H9 (cell line): ENCODE data around the gene DNAI1. TPM values are rescaled to one million over a fixed set of nuclear protein-coding genes. Genes with fewer than 3 reads are reported as not detected.

Source experiments
- DNase-seq: peaks from one replicate; pipeline ENCODE4 v3.0.0-alpha.2; 2017
- H2AFZ ChIP-seq: one replicate; pipeline ENCODE4 v1.6.1; 2013; ENCODE audit warnings: mild to moderate bottlenecking, low read length, control low read depth, moderate library complexity
- H2AK5ac ChIP-seq: 2 replicates; pipeline ENCODE4 v1.6.1; 2013; ENCODE audit warnings: low read length, control low read depth, mixed read lengths; ENCODE audit not compliant: insufficient read length
- H2BK120ac ChIP-seq: one replicate; pipeline ENCODE4 v1.6.1; 2013; ENCODE audit warnings: low read depth, mild to moderate bottlenecking, low read length, control low read depth, inconsistent platforms; ENCODE audit not compliant: poor library complexity, severe bottlenecking
- H2BK12ac ChIP-seq: 2 replicates; pipeline ENCODE4 v1.6.1; 2013; ENCODE audit warnings: low read length, control low read depth, mixed read lengths, low read depth; ENCODE audit not compliant: insufficient read length
- H2BK15ac ChIP-seq: 2 replicates; pipeline ENCODE4 v1.6.1; 2013; ENCODE audit warnings: low read depth, low read length, control low read depth
- H2BK20ac ChIP-seq: one replicate; pipeline ENCODE4 v1.6.1; 2013; ENCODE audit warnings: low read depth, mild to moderate bottlenecking, low read length, control low read depth, inconsistent platforms; ENCODE audit not compliant: poor library complexity, severe bottlenecking
- H2BK5ac ChIP-seq: 2 replicates; pipeline ENCODE4 v1.6.1; 2013; ENCODE audit warnings: low read length, control low read depth, mixed read lengths; ENCODE audit not compliant: insufficient read length
- H3K14ac ChIP-seq: 2 replicates; pipeline ENCODE4 v1.6.1; 2013; ENCODE audit warnings: low read length, control low read depth; ENCODE audit not compliant: insufficient read depth
- H3K18ac ChIP-seq: 2 replicates; pipeline ENCODE4 v1.6.1; 2013; ENCODE audit warnings: low read depth, mild to moderate bottlenecking, mixed read lengths, low read length, control low read depth; ENCODE audit not compliant: insufficient read length
- H3K23ac ChIP-seq: 2 replicates; pipeline ENCODE4 v1.6.1; 2013; ENCODE audit warnings: low read length, control low read depth, mixed read lengths, low read depth; ENCODE audit not compliant: insufficient read length
- H3K23me2 ChIP-seq: 2 replicates; pipeline ENCODE4 v1.6.1; 2013; ENCODE audit warnings: low read depth, mild to moderate bottlenecking, mixed read lengths, low read length, control low read depth; ENCODE audit not compliant: insufficient read length, poor library complexity, severe bottlenecking
- H3K27ac ChIP-seq: 2 replicates; pipeline ENCODE4 v1.5.1; 2013; ENCODE audit warnings: low read length, control low read depth, mixed read lengths, low read depth; ENCODE audit not compliant: insufficient read length
- H3K27me3 ChIP-seq: 2 replicates; pipeline ENCODE4 v1.6.1; 2013; ENCODE audit warnings: low read length, control low read depth, inconsistent platforms; ENCODE audit not compliant: insufficient read depth
- H3K4ac ChIP-seq: 2 replicates; pipeline ENCODE4 v1.6.1; 2013; ENCODE audit warnings: low read depth, mild to moderate bottlenecking, control low read depth, inconsistent platforms, low read length, moderate library complexity
- H3K4me1 ChIP-seq: 2 replicates; pipeline ENCODE4 v1.6.1; 2013; ENCODE audit warnings: low read length, control low read depth, inconsistent platforms; ENCODE audit not compliant: insufficient read depth
- H3K4me2 ChIP-seq: 2 replicates; pipeline ENCODE4 v1.6.1; 2013; ENCODE audit warnings: low read length, control low read depth, mixed read lengths; ENCODE audit not compliant: insufficient read length, insufficient read depth
- H3K56ac ChIP-seq: 2 replicates; pipeline ENCODE4 v1.6.1; 2013; ENCODE audit warnings: low read depth, mild to moderate bottlenecking, mixed read lengths, low read length, control low read depth; ENCODE audit not compliant: insufficient read length
- H3K79me1 ChIP-seq: 2 replicates; pipeline ENCODE4 v1.6.1; 2013; ENCODE audit warnings: low read depth, mild to moderate bottlenecking, moderate library complexity, low read length, control low read depth, inconsistent platforms; ENCODE audit not compliant: insufficient read depth, poor library complexity, severe bottlenecking
- H3K79me2 ChIP-seq: 2 replicates; pipeline ENCODE4 v1.6.1; 2013; ENCODE audit warnings: low read length, control low read depth, inconsistent platforms; ENCODE audit not compliant: insufficient read depth
- H3K9ac ChIP-seq: 2 replicates; pipeline ENCODE4 v1.6.1; 2013; ENCODE audit warnings: low read length, control low read depth, mixed read lengths; ENCODE audit not compliant: insufficient read length; ENCODE audit errors: extremely low read depth
- H3K9me3 ChIP-seq: one replicate; pipeline ENCODE4 v1.6.1; 2013; ENCODE audit warnings: low read depth, low read length, inconsistent platforms; ENCODE audit not compliant: control insufficient read depth
- H3T11ph ChIP-seq: one replicate; pipeline ENCODE4 v1.6.1; 2013; ENCODE audit warnings: mild to moderate bottlenecking, low read length, control low read depth, inconsistent platforms
- H4K20me1 ChIP-seq: one replicate; pipeline ENCODE4 v1.6.1; 2013; ENCODE audit not compliant: control insufficient read depth, insufficient read length, insufficient read depth
- H4K5ac ChIP-seq: 2 replicates; pipeline ENCODE4 v1.6.1; 2013; ENCODE audit warnings: low read depth, mild to moderate bottlenecking, mixed read lengths, low read length, control low read depth; ENCODE audit not compliant: insufficient read length
- H4K8ac ChIP-seq: replicated peaks from 2 replicates; pipeline ENCODE4 v1.6.1; 2013; ENCODE audit warnings: low read length, control low read depth, mixed read lengths, low read depth; ENCODE audit not compliant: insufficient read length
- H4K91ac ChIP-seq: 2 replicates; pipeline ENCODE4 v1.6.1; 2013; ENCODE audit warnings: low read depth, mild to moderate bottlenecking, moderate library complexity, mixed read lengths, low read length, control low read depth; ENCODE audit not compliant: insufficient read length
- H3K27ac Mint-ChIP-seq, 3 experiments: 2 replicates in 2 of 3; 3 replicates in 1 of 3; pipeline ENCODE4 v1.8.0; 2020 to 2021; ENCODE audit warnings: mixed read lengths in 3 of 3, mild to moderate bottlenecking in 1 of 3, moderate library complexity in 1 of 3
- H3K27me3 Mint-ChIP-seq: 2 replicates; pipeline ENCODE4 v1.8.0; 2021; ENCODE audit warnings: low read depth, mild to moderate bottlenecking, moderate library complexity, mixed read lengths
- H3K36me3 Mint-ChIP-seq, 3 experiments: 2 replicates in 2 of 3; 3 replicates in 1 of 3; pipeline ENCODE4 v1.8.0; 2020 to 2021; ENCODE audit warnings: low read depth in 3 of 3, mixed read lengths in 3 of 3; ENCODE audit not compliant: insufficient read depth in 1 of 3
- H3K4me1 Mint-ChIP-seq, 2 experiments: 2 replicates each; pipeline ENCODE4 v1.8.0; 2020; ENCODE audit warnings: mixed read lengths in 2 of 2
- H3K4me3 Mint-ChIP-seq, 2 experiments: 2 replicates in 1 of 2; 3 replicates in 1 of 2; pipeline ENCODE4 v1.8.0; 2020 to 2021; ENCODE audit warnings: mild to moderate bottlenecking in 2 of 2, mixed read lengths in 2 of 2, moderate library complexity in 1 of 2
- H3K9me3 Mint-ChIP-seq, 2 experiments: 2 replicates in 1 of 2; 3 replicates in 1 of 2; pipeline ENCODE4 v1.8.0; 2020; ENCODE audit warnings: mild to moderate bottlenecking in 2 of 2, mixed read lengths in 2 of 2, moderate library complexity in 1 of 2
- CTCF ChIP-seq: fragments of 200-600 bp; sonication (generic); conservative IDR thresholded peaks from 3 replicates; pipeline ENCODE4 v1.8.0; 2021; ENCODE audit warnings: antibody characterized with exemption, mild to moderate bottlenecking
- WGBS: extraction: QIAGEN DNeasy Blood & Tissue Kit; methylation state at CpG from one replicate; pipeline ENCODE4 v1.1.7; 2013; ENCODE audit warnings: missing lambda C conversion rate, low lambda C conversion rate, mixed read lengths; ENCODE audit not compliant: insufficient read length; ENCODE audit errors: extremely low coverage; 5-methylcytosine and 5-hydroxymethylcytosine counted together
- total RNA-seq: library from RNA; stranded (reverse); gene quantifications from 2 replicates; pipeline ENCODE4 v1.2.1, GENCODE V29; 2021

DNAI1 gene
- total RNA-seq, 1 experiment from 2014 or later, result 0.22 TPM

- no CpG with 5 or more reads among the region's 2 CpGs for WGBS
- Histone ChIP-seq H3K4me2 (no peak overlapping the region), H3K23me2 (no peaks in the 10 kb centered on the region), H4K8ac (no peak overlapping the region), H2BK12ac (no peak overlapping the region), H4K20me1 (no peaks in the 10 kb centered on the region), H4K5ac (no peak overlapping the region), H3K23ac (no peak overlapping the region), H4K91ac (no peak overlapping the region), H3K27me3 (no peaks in the 10 kb centered on the region), H3K27ac (no peak overlapping the region), H3K14ac (no peak overlapping the region), H3K4ac (no peak overlapping the region), H2BK15ac (no peak overlapping the region), H3K9ac (no peak overlapping the region), H3T11ph (no peak overlapping the region), H3K79me2 (no peaks in the 10 kb centered on the region), H2BK120ac (no peak overlapping the region), H3K9me3 (no peaks in the 10 kb centered on the region), H2BK20ac (no peak overlapping the region), H2AK5ac (no peak overlapping the region), H3K56ac (no peak overlapping the region), H2AFZ (no peak overlapping the region), H3K4me1 (no peaks in the 10 kb centered on the region), H2BK5ac (no peak overlapping the region), H3K79me1 (no peaks in the 10 kb centered on the region), H3K18ac (no peak overlapping the region)
- peaks cover 8 to 11% of the 10 kb centered on the region in 2 experiments for H3K4me1 Mint-ChIP-seq
- no peak for DNase-seq
- no peaks in the 10 kb centered on the region for H3K9me3 Mint-ChIP-seq
- H3K36me3 Mint-ChIP-seq, result no peaks in the 10 kb centered on the region
- no peak for TF ChIP-seq CTCF
- no peaks in the 10 kb centered on the region for H3K27me3 Mint-ChIP-seq
- H3K4me3 Mint-ChIP-seq, result no peak overlapping the region
- peak overlapping the region in 1 of 3 experiments; percentile 45; a peak in 1 of 7 replicates for H3K27ac Mint-ChIP-seq
Measured at GRCh38 chr9:34428325-34428958, 30.2 kb upstream of the DNAI1 start.
